K562 (cell line): ENCODE measurements around the gene RASGRP4. TPM values are rescaled to one million over a fixed set of nuclear protein-coding genes. Genes with fewer than 3 reads are reported as not detected.
A peak's percentile ranks its signal among the peaks of the same experiment; 100 is the strongest.

ENCODE experiments used
- ATAC-seq: fragments of 200-7000 bp; cut with Tn5 transposase; 3 replicates; pipeline ENCODE4 v1.9.1; 2020; ENCODE audit warnings: moderate library complexity
- BruUV-seq: library from RNA; stranded (reverse); fragments of 400-500 nt; replicated peaks from 2 replicates; lab custom pipeline; 2021; lab: Mats Ljungman, UMichigan
- CTCF ChIA-PET: fragments of 300-600 bp; formaldehyde crosslinking; extraction: SDS; loops from one replicate; lab custom pipeline; 2021; ENCODE audit warnings: low intra/inter-chr PET ratio; lab: Yijun Ruan, JAX
- POLR2A ChIA-PET: fragments of 300-600, 350-650 bp; sonication (Branson Sonifier 250); formaldehyde crosslinking; extraction: SDS; loops from one replicate; lab custom pipeline; 2021; ENCODE audit warnings: antibody characterized with exemption, inconsistent platforms; lab: Yijun Ruan, JAX
- DNase-seq, 4 experiments: peaks; one replicate each; pipeline versions ENCODE4 v3.0.0 to v3.0.0-alpha.2; 2011 to 2018; ENCODE audit warnings: low spot score in 3 of 4, mixed read lengths in 3 of 4; ENCODE audit errors: extremely low read depth in 1 of 4
- FAIRE-seq: peaks from 2 replicates; lab custom pipeline; 2011; peaks lifted over from hg19 to GRCh38; lab: Jason Lieb, UNC
- H2AFZ ChIP-seq: 2 replicates; pipeline ENCODE4 v1.6.0; 2011; ENCODE audit warnings: low read depth, low read length, control low read depth, inconsistent platforms
- H3K27ac ChIP-seq: fragments of 200-600 bp; 3 replicates; pipeline ENCODE4 v1.8.0; 2011; ENCODE audit warnings: low read depth, mild to moderate bottlenecking, control low read depth, inconsistent platforms, low read length, moderate library complexity, mixed read lengths; ENCODE audit errors: extremely low read depth
- H3K27me3 ChIP-seq, 2 experiments: fragments of 300-600 bp in 1 of 2; 2 replicates in 1 of 2; 3 replicates in 1 of 2; pipeline versions ENCODE4 v1.6.0 to v1.8.0; 2011; ENCODE audit warnings: inconsistent platforms in 2 of 2, low read length in 2 of 2, mild to moderate bottlenecking in 1 of 2, mixed read lengths in 1 of 2, moderate library complexity in 1 of 2; ENCODE audit not compliant: control insufficient read depth in 2 of 2, insufficient read depth in 2 of 2
- H3K36me3 ChIP-seq: fragments of 300-600 bp; 3 replicates; pipeline ENCODE4 v1.8.0; 2011; ENCODE audit warnings: mild to moderate bottlenecking, low read length, inconsistent platforms; ENCODE audit not compliant: control insufficient read depth, insufficient read depth
- H3K4me1 ChIP-seq, 2 experiments: fragments of 200-600 bp in 1 of 2; replicated peaks in 1 of 2; 2 replicates in 1 of 2; 3 replicates in 1 of 2; pipeline versions ENCODE4 v1.5.1 to v1.8.0; 2011; ENCODE audit warnings: inconsistent platforms in 2 of 2, low read length in 2 of 2, mild to moderate bottlenecking in 1 of 2, mixed read lengths in 1 of 2, moderate library complexity in 1 of 2; ENCODE audit not compliant: control insufficient read depth in 2 of 2, insufficient read depth in 2 of 2
- H3K4me2 ChIP-seq: 2 replicates; pipeline ENCODE4 v1.6.1; 2011; ENCODE audit warnings: low read length, control low read depth, inconsistent platforms, mixed read lengths; ENCODE audit not compliant: insufficient read depth
- H3K4me3 ChIP-seq: fragments of 200-600 bp; sonication (generic), shearing (Covaris generic); 2 replicates; pipeline ENCODE4 v1.5.1; 2016; ENCODE audit warnings: control low read depth, inconsistent platforms
- H3K79me2 ChIP-seq: fragments of 200-600 bp; 3 replicates; pipeline ENCODE4 v1.8.0; 2011; ENCODE audit warnings: low read length, inconsistent platforms; ENCODE audit not compliant: control insufficient read depth, insufficient read depth
- H3K9ac ChIP-seq, 2 experiments: 2 replicates each; pipeline versions ENCODE4 v1.6.0 to v1.6.1; 2011; ENCODE audit warnings: low read depth in 2 of 2, low read length in 2 of 2, control low read depth in 1 of 2, inconsistent platforms in 1 of 2, mild to moderate bottlenecking in 1 of 2, mixed read lengths in 1 of 2; ENCODE audit not compliant: insufficient read depth in 1 of 2
- H3K9me1 ChIP-seq: one replicate; pipeline ENCODE4 v1.6.0; 2011; ENCODE audit warnings: inconsistent platforms, mild to moderate bottlenecking, low read length, moderate library complexity; ENCODE audit not compliant: control insufficient read depth, insufficient read depth
- H3K9me3 ChIP-seq: replicated peaks from 2 replicates; pipeline ENCODE4 v1.5.1; 2011; ENCODE audit warnings: low read depth, low read length, inconsistent platforms; ENCODE audit not compliant: control insufficient read depth, insufficient read depth
- H4K20me1 ChIP-seq: replicated peaks from 2 replicates; pipeline ENCODE4 v1.6.1; 2011; ENCODE audit warnings: low read length, inconsistent platforms, mixed read lengths; ENCODE audit not compliant: control insufficient read depth, insufficient read depth
- FOXJ2 ChIP-seq: fragments of 200-800 bp; sonication (Bioruptor generic); IDR thresholded peaks from 2 replicates; pipeline ENCODE4 v1.6.1; 2016; ENCODE audit warnings: missing genetic modification characterization, missing compliant biosample characterization
- POLR2G ChIP-seq: fragments of 200-400 bp; formaldehyde crosslinking; IDR thresholded peaks from 2 replicates; pipeline ENCODE4 v1.6.1; 2017; ENCODE audit warnings: low read depth, mild to moderate bottlenecking, antibody characterized with exemption, low read length, moderate library complexity
- SIN3B ChIP-seq: fragments of 450-650 bp; IDR thresholded peaks from 2 replicates; pipeline ENCODE4 v1.6.1; 2017; ENCODE audit warnings: low read depth, mild to moderate bottlenecking, moderate library complexity
- TFAP4 ChIP-seq: sonication (generic); formaldehyde crosslinking; IDR thresholded peaks from 2 replicates; pipeline ENCODE4 v1.8.0; 2022; ENCODE audit warnings: missing genetic modification reagents, mild to moderate bottlenecking, moderate library complexity, borderline replicate concordance
- ZBTB40 ChIP-seq, 2 experiments: fragments of 450-650 bp in 1 of 2; sonication (generic) in 1 of 2; formaldehyde crosslinking in 1 of 2; IDR thresholded peaks; 2 replicates each; pipeline versions ENCODE4 v1.7.1 to v1.9.0; 2016 to 2022; ENCODE audit warnings: inconsistent platforms in 1 of 2, mild to moderate bottlenecking in 1 of 2, missing genetic modification reagents in 1 of 2
- ZNF79 ChIP-seq: fragments of 250-450 bp; sonication (Bioruptor Pico); IDR thresholded peaks from 2 replicates; pipeline ENCODE4 v1.4.0; 2020; ENCODE audit warnings: low read depth, mild to moderate bottlenecking, moderate library complexity
- WGBS: fragments of 100-300 bp; shearing (Covaris generic); methylation state at CpG from one replicate; pipeline ENCODE4 v1.1.6; 2016; ENCODE audit warnings: low coverage, mixed read lengths; ENCODE audit not compliant: insufficient coverage; ENCODE audit errors: missing lambda C conversion rate; 5-methylcytosine and 5-hydroxymethylcytosine counted together
- in situ Hi-C: fragments of 300-500 bp; cut with MboI; formaldehyde crosslinking; loops from 4 replicates; pipeline ENCODE4 v1.15.0; 2018; ENCODE audit warnings: inconsistent platforms, mixed read lengths
- intact Hi-C: fragments of 100-400 bp; cut with micrococcal nuclease; formaldehyde crosslinking; loops from 2 replicates; pipeline ENCODE4 v1.14.2; 2022
- polyA plus RNA-seq, 8 experiments: library from polyadenylated mRNA; depleted of rRNA in 4 of 8; stranded (reverse) in 5 of 8; unstranded in 3 of 8; fragments of >200 nt; fragmentation: Nextera tagmentation in 2 of 8; fragmentation: Illumina TruSeq in 1 of 8; extraction: Ambion mirVana in 2 of 8; extraction: Trizol in 1 of 8; gene quantifications; 2 replicates each; pipeline versions ENCODE4 v1.2.1 to v1.2.3, GENCODE V29; 2011 to 2014; ENCODE audit warnings: inconsistent platforms in 1 of 8, missing spikeins in 1 of 8
- total RNA-seq, 7 experiments: library from RNA; depleted of rRNA in 6 of 7; stranded (reverse); fragments of >200 nt in 6 of 7; fragmentation: Illumina TruSeq in 2 of 7; extraction: Trizol in 2 of 7; gene quantifications; 2 replicates each; pipeline versions ENCODE4 v1.2.1 to v1.2.3, GENCODE V29; 2011 to 2021; ENCODE audit warnings: low replicate concordance in 1 of 7

RASGRP4 gene
- total and polyA plus RNA-seq, 9 of the 15 experiments (the other 6 are each of a cell fraction or from before 2014, with no cell fraction given) = 0.39 to 4.6 (median 3.8) TPM

DNA sequence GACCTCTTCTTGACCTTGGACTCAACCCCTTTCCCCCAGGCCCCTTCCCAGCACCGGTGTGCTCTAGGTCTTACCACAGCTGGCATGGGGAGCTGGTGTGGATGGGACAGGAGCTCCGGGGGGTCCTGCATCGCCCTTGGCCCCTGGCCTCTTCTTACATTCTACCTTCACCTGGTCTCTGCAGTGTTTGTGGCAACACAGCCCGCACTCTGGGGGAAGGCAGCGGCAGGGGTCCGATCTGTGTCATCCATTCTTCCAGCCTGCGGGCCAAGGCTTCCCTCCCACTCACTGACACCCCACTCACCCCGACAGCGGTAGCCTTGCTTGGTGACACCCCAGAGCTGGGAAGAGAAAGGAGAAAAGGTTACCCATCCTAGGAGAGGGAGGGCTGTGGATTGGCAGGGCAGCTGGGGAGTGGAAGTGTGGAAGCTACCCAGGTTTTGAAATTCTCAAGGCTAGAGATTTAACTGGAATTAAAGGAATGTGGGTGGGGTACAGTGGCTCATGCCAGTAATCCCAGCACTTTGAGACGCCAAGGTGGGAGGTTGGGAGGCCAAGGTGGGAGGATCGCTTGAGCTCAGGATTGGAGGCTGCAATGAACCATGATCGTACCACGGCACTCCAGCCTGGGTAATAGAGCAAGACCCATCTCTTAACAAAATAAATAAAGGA lies 14.8 kb downstream of the RASGRP4 start:
- H3K4me1 ChIP-seq = peaks cover 29 to 48% of the 10 kb centered on the region in 2 experiments; a peak in 4 of 5 replicates
- peak overlapping the region in 1 of 2 experiments; percentile 81; a peak in 2 of 4 replicates for H3K9ac ChIP-seq
- H4K20me1 ChIP-seq = no peaks in the 10 kb centered on the region
- H3K9me3 ChIP-seq = no peaks in the 10 kb centered on the region
- CTCF ChIA-PET = no interaction called here
- in situ Hi-C loops = no loop called here
- TF ChIP-seq TFAP4 (CRISPR knock-in tag) (0 out of 2 replicates have a peak, but pooled peaks have one; percentile 17), SIN3B (no peak), ZBTB40 (IDR thresholded peaks at IDR 0.05) (no peak), ZBTB40 (CRISPR knock-in tag; IDR thresholded peaks at IDR 0.05) (no peak), FOXJ2 (no peak), POLR2G (peak; percentile 66; the same call in 1 of the 2 replicates), ZNF79 (no peak)
- no TSS peak for BruUV-seq
- H3K27ac ChIP-seq = no peak overlapping the region; the same call in 2 of the 3 replicates
- peaks cover 16% of the 10 kb centered on the region; the same call in 2 of the 3 replicates for H3K36me3 ChIP-seq
- no peak overlapping the region for H2AFZ ChIP-seq
- intact Hi-C loops = loop anchor here (5.0 kb wide), 1 partner anchor 96 kb away; no protein-coding TSS in a partner anchor
- WGBS = 66% methylated on average over 9 of the region's 13 CpGs
- ATAC-seq (no peak), FAIRE-seq (no peak), DNase-seq (no peak)
- H3K9me1 ChIP-seq = peaks cover 5% of the 10 kb centered on the region
- POLR2A ChIA-PET = interaction anchor here (0.6 to 1.7 kb wide), 3 partner anchors 13 to 276 kb away, joined by 3 to 4 read pairs (median 3); partner anchors contain the start of gene CATSPERG
- no peak overlapping the region for H3K4me3 ChIP-seq
- H3K79me2 ChIP-seq = no peaks in the 10 kb centered on the region
- H3K27me3 ChIP-seq = no peaks in the 10 kb centered on the region
- no peak overlapping the region for H3K4me2 ChIP-seq
